Mucosa of stomach (tissue), 1 donor: ENCODE results near the gene KRTAP5-5.
"Not testable (repeated sequence)": the region's sequence is repeated elsewhere in the genome, so short reads cannot be mapped to it uniquely, and the experiment has no call there.

Experiments used
- H3K27me3 ChIP-seq: one replicate; pipeline ENCODE4 v1.7.0; 2013; ENCODE audit warnings: mild to moderate bottlenecking, low read length; ENCODE audit not compliant: control insufficient read depth, insufficient read depth
- H3K36me3 ChIP-seq: one replicate; pipeline ENCODE4 v1.7.0; 2013; ENCODE audit warnings: low read length; ENCODE audit not compliant: control insufficient read depth, insufficient read depth
- H3K4me1 ChIP-seq: one replicate; pipeline ENCODE4 v1.7.0; 2013; ENCODE audit warnings: mild to moderate bottlenecking, low read length; ENCODE audit not compliant: control insufficient read depth, insufficient read depth
- H3K4me3 ChIP-seq: one replicate; pipeline ENCODE4 v1.7.0; 2013; ENCODE audit warnings: low read length
- H3K9ac ChIP-seq: one replicate; pipeline ENCODE4 v1.7.0; 2013; ENCODE audit warnings: mild to moderate bottlenecking, low read length, moderate library complexity
- H3K9me3 ChIP-seq: one replicate; pipeline ENCODE4 v1.7.0; 2013; ENCODE audit warnings: mild to moderate bottlenecking, low read length, moderate library complexity; ENCODE audit not compliant: control insufficient read depth
- donor health status: Pancreatic carcinoma.

KRTAP5-5 gene

DNA sequence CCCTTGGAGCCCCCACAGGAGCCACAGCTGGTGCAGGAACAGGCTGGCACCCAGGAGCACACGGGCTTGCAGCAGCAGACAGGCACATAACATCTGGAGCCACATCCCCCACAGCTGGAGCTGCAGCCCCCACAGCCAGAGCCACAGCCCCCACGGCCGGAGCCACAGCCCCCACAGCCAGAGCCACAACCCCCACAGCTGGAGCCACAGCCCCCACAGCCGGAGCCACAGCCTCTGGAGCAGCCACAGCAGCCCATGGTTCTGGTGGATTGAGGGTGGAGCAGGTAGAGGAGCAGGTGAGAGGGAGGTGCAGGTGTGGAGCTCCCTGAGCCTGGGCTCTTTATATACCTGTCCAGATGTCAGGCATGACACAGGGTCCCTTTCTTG lies 31.6 kb upstream of the KRTAP5-5 start, which contains the start of gene KRTAP5-2:
KRTAP5-2 (minus strand) TSS at position 301 of the 387 bp plus-strand sequence; CDS start at position 257, 44 bp downstream.
- Histone ChIP-seq H3K4me3 (no peak within 1 kb of the TSS), H3K9me3 (no peaks in the 10 kb centered on the region), H3K27me3 (peaks cover 11% of the 10 kb centered on the region), H3K9ac (no peak within 1 kb of the TSS), H3K36me3 (no peaks in the 10 kb centered on the region), H3K4me1 (no peaks in the 10 kb centered on the region)

DNA sequence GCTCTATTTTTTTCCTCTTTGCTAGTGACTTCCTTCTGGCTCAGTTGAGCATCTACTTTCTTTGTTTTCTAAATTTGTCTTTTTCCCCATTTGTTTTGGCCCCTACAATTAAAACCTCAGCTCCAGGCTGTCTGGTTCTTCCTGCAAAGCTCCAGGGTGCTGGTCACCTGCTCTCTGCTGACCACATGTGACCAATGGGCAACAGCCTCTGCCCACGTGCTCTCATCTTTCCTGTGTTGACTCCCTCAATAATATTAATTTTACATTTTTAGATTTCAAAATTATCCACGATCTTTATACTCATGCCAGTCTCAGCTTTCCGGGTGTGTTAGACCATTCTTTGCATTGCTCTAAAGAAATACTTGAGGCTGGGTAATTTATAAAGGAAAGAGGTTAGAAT lies 31.2 kb upstream of the KRTAP5-5 start:
- H3K9ac ChIP-seq: not testable (repeated sequence)

DNA sequence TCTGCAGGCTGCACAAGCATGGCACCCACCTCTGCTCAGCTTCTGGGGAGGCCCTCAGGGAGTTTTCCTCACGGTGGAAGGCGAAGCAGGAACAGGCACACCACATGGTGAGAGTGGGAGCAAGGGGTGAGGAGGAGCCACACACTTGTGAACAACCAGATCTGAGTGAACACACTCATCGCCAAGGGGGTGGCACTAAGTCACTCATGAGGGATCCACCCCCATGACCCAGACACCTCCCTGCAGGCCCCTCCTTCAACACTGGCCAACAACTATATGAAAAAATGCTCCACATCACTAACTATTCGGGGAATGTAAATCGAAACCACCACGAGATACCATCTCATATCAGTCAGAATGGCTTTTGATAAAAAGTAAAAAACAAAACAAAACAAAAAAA lies 30.8 kb upstream of the KRTAP5-5 start:
- Histone ChIP-seq H3K4me3 (no peak overlapping the region), H3K36me3 (no peaks in the 10 kb centered on the region), H3K27me3 (peaks cover 6% of the 10 kb centered on the region), H3K4me1 (no peaks in the 10 kb centered on the region), H3K9ac (no peak overlapping the region), H3K9me3 (no peaks in the 10 kb centered on the region)

More for the DNA sequence above, 31.2 kb upstream of the KRTAP5-5 start:
- H3K27me3 ChIP-seq, H3K36me3 ChIP-seq, H3K4me3 ChIP-seq, H3K9me3 ChIP-seq, H3K4me1 ChIP-seq: not testable (repeated sequence)

DNA sequence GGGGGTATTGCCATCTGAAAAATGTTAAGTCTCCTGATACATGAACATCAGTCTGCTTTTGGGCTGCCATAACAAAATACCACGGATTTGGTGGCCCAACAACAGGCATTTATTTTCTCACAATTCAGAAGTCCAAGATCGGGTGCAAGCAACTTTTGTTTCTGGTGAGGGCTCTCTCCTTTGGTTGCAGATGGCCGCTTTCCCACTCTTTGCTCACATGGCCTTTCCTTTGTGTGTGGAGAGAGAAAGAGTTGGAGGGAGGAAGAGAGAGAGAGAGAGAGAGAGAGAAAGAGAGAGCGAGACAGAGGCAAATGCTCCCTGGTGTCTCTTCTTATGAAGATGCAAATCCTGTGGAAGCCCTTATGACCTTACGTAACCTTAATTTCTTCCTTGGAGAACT lies 28.9 kb upstream of the KRTAP5-5 start:
- H3K4me1 ChIP-seq: no peaks in the 10 kb centered on the region
- H3K27me3 ChIP-seq: peaks cover 12% of the 10 kb centered on the region
- no peaks in the 10 kb centered on the region for H3K36me3 ChIP-seq
- no peak overlapping the region for H3K9ac ChIP-seq
- H3K9me3 ChIP-seq: no peaks in the 10 kb centered on the region
- no peak overlapping the region for H3K4me3 ChIP-seq

DNA sequence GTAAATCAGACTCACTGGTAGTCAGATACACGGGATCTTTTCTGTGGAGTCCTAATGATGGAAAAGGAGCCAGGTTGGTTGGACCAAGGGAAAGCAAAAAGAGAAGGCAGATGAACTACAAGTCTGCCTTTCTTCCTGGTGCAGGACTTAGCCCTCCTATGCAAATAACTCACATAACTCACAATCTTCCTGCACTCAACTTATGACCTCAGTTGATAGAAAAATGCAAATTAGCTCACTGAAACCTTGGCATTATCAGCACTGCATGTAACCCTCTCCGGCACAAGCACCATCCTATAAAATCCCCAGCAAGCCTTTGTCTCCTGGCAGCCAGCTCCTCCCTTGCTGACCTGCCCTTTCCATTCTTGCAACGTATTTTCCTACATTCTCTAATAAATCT lies 27.9 kb upstream of the KRTAP5-5 start:
- not testable (repeated sequence) for H3K9ac ChIP-seq, H3K9me3 ChIP-seq, H3K36me3 ChIP-seq, H3K4me3 ChIP-seq, H3K4me1 ChIP-seq
- H3K27me3 ChIP-seq: peaks cover 13% of the 10 kb centered on the region

DNA sequence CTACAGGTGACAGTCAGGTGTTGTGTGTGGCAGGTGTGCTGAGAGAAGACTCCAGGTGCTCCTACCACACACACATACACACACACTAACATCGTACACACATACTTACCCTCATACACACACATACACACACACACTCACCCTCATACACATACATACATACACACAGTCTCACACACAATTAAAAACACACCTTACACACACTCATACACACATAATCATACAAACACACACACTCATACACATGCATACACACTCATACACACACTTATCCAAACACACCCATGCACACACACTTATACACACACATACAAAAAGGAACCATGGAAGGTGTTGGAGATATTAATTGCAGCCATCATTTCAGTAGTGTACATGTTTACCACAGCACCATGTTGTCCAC lies 25.9 kb upstream of the KRTAP5-5 start:
- Histone ChIP-seq H3K9ac (no peak overlapping the region), H3K36me3 (no peaks in the 10 kb centered on the region), H3K4me3 (no peak overlapping the region), H3K9me3 (no peaks in the 10 kb centered on the region), H3K4me1 (no peaks in the 10 kb centered on the region), H3K27me3 (peaks cover 20% of the 10 kb centered on the region)

DNA sequence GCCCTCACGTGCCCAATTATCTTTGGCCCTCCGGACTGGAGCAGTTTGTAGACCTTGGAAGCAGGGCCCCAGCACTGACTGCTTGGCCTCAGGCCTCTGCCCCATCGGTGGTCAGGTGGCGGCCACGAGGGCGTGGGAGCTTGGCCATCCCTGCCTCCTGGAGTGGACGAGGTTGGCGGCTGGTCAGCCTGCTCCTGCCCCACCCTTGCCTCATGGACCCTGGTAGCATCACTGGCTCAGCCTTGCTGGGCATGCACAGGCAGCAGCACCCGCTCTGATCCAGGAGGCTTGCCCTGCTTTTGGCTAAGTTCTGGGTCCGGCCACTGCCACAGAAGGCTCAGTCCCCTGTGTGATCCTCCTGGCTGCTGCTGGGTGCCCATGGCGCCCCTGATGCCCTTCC lies 25.4 kb upstream of the KRTAP5-5 start:
- H3K4me1 ChIP-seq: no peaks in the 10 kb centered on the region
- H3K9ac ChIP-seq: no peak overlapping the region
- no peaks in the 10 kb centered on the region for H3K36me3 ChIP-seq
- H3K27me3 ChIP-seq: peaks cover 20% of the 10 kb centered on the region
- H3K9me3 ChIP-seq: no peaks in the 10 kb centered on the region
- H3K4me3 ChIP-seq: no peak overlapping the region

DNA sequence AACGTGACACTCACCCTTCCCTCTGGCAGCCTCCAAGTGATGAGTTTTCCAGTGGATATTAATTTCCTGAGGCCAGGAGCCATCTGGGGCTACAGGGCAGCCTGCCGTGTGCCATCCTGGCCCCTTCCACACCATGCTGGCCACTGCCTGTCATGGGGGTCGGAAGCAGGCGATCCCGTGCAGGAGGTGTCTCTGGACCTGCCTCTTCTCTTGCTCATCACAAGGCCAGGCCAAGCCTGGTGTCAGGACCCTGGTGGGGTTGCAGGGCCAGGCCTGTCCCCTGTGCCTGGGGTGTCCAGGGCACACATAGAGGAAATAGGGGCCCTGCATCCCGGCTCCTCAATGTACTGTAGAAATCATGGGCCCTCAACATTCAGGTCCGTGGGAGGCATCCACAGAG lies 24.9 kb upstream of the KRTAP5-5 start:
- no peaks in the 10 kb centered on the region for H3K9me3 ChIP-seq
- H3K36me3 ChIP-seq: no peaks in the 10 kb centered on the region
- peaks cover 20% of the 10 kb centered on the region for H3K27me3 ChIP-seq
- no peaks in the 10 kb centered on the region for H3K4me1 ChIP-seq
- no peak overlapping the region for H3K9ac ChIP-seq
- no peak overlapping the region for H3K4me3 ChIP-seq

DNA sequence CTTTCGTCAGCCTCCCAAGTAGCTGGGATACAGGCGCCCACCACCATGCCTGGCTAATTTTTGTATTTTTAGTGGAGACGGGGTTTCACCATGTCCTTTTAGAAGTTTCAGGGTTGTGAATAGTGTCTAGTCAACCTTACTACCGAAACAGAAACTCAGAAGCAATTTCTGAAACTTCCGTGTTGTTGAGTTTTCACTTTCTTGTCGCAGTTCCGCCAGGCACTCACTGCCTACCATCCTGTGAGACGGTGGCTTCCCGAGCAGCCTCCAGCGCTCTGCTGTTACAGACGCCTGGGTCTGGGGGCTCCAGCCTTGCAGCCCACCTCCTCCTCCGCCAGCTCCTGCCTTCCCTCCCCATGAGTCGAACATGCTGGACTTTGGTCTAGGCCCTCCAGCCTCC lies 23.7 kb upstream of the KRTAP5-5 start:
- H3K4me1 ChIP-seq, H3K36me3 ChIP-seq, H3K9me3 ChIP-seq, H3K9ac ChIP-seq, H3K4me3 ChIP-seq: not testable (repeated sequence)
- peaks cover 20% of the 10 kb centered on the region for H3K27me3 ChIP-seq

DNA sequence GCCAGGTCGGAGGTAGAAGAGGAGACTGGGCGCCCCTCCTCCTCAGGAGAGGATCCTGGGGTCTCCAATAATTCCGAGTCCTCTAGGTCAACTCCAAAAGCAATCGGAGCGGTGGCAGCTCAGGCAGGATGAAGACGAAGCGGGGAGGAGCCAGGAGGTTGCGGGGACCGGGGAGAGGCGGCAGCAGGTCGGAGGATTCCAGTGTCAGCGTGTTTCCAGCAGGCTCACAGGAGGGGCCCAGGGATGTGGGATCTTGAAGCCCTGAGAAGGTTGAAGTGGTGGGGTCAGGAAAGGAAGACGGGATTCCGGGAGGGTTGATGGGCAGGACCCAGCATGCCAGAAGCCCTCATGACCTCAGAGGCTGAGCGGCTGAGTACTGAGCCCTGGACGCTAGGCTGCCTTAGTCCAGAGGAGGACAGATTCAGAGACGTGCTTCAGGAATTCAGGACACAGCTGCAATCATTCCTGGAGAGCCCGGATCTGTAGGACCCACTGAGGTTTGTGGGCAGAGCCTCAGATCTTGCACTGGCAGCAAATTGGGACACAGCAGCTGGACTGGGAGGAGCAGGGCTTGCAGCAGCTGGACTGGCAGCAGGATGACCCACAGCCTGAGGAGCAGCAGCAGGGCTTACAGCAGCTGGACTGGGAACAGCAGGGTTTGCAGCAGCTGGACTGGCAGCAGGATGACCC lies 22.3 kb upstream of the KRTAP5-5 start:
- H3K4me1 ChIP-seq, H3K9ac ChIP-seq, H3K9me3 ChIP-seq, H3K36me3 ChIP-seq, H3K4me3 ChIP-seq: not testable (repeated sequence)
- peaks cover 20% of the 10 kb centered on the region for H3K27me3 ChIP-seq

DNA sequence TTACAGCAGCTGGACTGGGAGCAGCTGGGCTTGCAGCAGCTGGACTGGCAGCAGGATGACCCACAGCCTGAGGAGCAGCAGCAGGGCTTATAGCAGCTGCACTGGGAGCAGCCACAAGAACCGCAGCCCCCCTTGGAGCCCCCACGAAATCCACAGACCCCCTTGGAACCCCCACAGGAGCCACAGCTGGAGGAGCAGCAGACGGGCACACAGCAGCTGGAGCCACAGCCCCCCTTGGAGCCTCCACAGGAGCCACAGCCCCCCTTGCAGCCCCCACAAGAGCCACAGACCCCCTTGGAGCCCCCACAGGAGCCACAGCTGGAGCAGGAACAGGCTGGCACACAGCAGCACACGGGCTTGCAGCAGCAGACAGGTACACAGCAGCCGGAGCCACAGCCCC lies 21.7 kb upstream of the KRTAP5-5 start:
- H3K4me1 ChIP-seq, H3K4me3 ChIP-seq, H3K36me3 ChIP-seq, H3K9ac ChIP-seq, H3K9me3 ChIP-seq: not testable (repeated sequence)
- peaks cover 20% of the 10 kb centered on the region for H3K27me3 ChIP-seq

DNA sequence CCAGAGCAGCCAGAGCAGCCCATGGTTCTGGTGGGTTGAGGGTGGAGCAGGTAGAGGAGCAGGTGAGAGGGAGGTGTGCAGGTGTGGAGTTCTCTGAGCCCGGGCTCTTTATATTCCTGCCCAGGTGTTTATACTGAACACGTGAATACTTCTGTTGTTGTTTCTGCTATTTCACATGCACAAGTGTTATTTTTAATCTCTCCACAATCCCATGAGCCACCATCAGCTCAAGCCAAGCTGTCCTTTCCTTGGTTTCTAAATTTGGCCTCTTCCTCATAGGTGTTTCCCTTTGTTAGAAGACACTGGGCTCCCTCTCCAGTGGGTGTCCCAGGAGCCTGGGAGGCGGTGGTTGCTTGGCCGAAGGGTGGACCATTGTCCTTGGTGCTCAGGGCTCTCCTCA lies 21.2 kb upstream of the KRTAP5-5 start, which contains the start of gene KRTAP5-3:
KRTAP5-3 (minus strand) TSS at position 101 of the 400 bp plus-strand sequence; CDS start at position 23, 78 bp downstream.
- Histone ChIP-seq H3K9ac (no peak within 1 kb of the TSS), H3K36me3 (no peaks in the 10 kb centered on the region), H3K4me3 (no peak within 1 kb of the TSS), H3K27me3 (peaks cover 20% of the 10 kb centered on the region), H3K9me3 (no peaks in the 10 kb centered on the region), H3K4me1 (no peaks in the 10 kb centered on the region)

DNA sequence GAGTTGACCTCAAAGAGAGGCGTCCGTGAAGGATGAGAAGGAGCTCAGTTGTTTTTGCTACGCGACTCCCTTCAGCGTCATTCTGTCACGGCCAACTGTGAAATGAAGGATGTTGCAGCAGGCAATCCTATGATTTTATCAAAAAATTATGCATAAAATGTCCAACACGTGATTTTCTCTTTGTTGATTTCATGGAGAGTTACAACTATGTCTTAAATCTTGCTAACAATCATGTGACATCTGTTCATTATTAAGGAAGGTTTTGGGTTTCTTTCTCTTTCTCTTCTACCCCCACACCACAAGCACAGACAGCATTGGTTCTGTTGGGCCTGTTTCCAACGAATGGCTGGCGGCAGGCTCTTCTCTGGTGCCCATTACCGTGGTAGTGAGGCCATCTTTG lies 11.3 kb upstream of the KRTAP5-5 start:
- H3K27me3 ChIP-seq: peaks cover 4% of the 10 kb centered on the region
- H3K36me3 ChIP-seq: no peaks in the 10 kb centered on the region
- H3K9ac ChIP-seq: no peak overlapping the region
- H3K4me1 ChIP-seq: no peaks in the 10 kb centered on the region
- H3K4me3 ChIP-seq: no peak overlapping the region
- no peaks in the 10 kb centered on the region for H3K9me3 ChIP-seq
